Measurements from ENCODE around the gene WASHC2C.
"Not testable (repeated sequence)": the region's sequence is repeated elsewhere in the genome, so short reads cannot be mapped to it uniquely, and the experiment has no call there.

DNA sequence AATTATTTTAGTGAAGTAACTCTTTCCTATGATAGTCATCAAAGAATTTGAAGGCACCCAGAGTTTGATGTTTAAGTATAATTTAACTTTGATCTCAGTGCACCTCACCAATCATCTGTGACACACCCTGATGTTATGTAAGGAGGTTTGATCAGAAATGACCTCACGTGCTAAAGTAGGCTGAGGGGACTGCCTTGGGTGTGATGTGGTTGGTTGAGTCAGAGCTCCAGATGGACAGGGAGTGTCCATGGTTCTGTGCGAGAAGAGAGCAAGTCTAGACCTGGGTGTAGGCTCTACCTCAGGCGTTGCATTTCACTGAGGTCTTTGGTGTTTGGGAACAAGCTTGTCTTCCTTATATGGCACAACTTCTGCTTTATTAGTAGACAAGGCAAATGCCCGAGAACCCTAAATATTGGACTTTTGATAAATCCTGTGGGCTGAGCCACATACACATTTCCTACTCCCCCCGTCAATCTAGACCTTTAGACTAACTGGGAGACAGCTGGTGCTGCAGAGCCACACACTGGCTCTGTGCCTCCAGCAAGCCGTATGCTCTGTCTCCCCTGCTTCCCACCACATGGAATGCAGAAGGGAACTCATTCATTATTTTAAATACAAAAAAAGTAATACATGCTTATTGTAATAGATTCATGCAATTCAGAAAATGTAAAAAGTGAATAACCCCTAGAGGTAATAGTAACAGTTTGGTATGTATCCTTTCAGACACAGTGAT is 63.8 kb downstream of the WASHC2C start:
- TF ChIP-seq POLR2AphosphoS5, POLR2A (IDR thresholded peaks at IDR 0.05; ENCODE audit: low read depth, low read length): not testable (repeated sequence)

Measured in GM12892 (cell line).